Peyer's patch (tissue), 4 donors: ENCODE results near the gene LTBP4.

ENCODE experiments used
- CTCF ChIP-seq, 6 experiments: fragments of 450-650 bp in 4 of 6; fragments of 200-600 bp in 2 of 6; sonication (generic) in 1 of 6; IDR thresholded peaks; one replicate each; pipeline ENCODE4 v1.5.1; 2017 to 2019; ENCODE audit warnings: antibody characterized with exemption in 6 of 6, mild to moderate bottlenecking in 3 of 6, moderate library complexity in 1 of 6
- POLR2A ChIP-seq, 2 donors: fragments of 450-650 bp; IDR thresholded peaks; one replicate each; pipeline ENCODE4 v1.5.1; 2017; ENCODE audit warnings: antibody characterized with exemption in 2 of 2, mild to moderate bottlenecking in 2 of 2, moderate library complexity in 2 of 2

- TF ChIP-seq CTCF (IDR thresholded peaks at IDR 0.05), result no peak
- no peak for TF ChIP-seq POLR2A (IDR thresholded peaks at IDR 0.05)
These were observed 70.9 kb downstream of the LTBP4 start for GRCh38 chr19:40672038-40672437.
